Adrenal gland (tissue), 5 donors: ENCODE results near the gene CDH12.

ENCODE experiments used
- CTCF ChIP-seq, 6 experiments: fragments of 450-650 bp in 4 of 6; fragments of 200-600 bp in 2 of 6; sonication (generic) in 1 of 6; IDR thresholded peaks; 1 replicate in 5 of 6; 2 replicates in 1 of 6; pipeline versions ENCODE4 v1.5.1 to v1.8.0; 2016 to 2021; ENCODE audit warnings: antibody characterized with exemption in 6 of 6, mild to moderate bottlenecking in 2 of 6, moderate library complexity in 1 of 6
- POLR2A ChIP-seq, 2 donors: fragments of 450-650 bp; IDR thresholded peaks; one replicate each; pipeline ENCODE4 v1.6.1; 2017; ENCODE audit warnings: antibody characterized with exemption in 2 of 2, mild to moderate bottlenecking in 2 of 2, moderate library complexity in 1 of 2
- donor health status: DM: no; HTN: no; CAD: no.

GRCh38 chr5:21918451-21918850 lies 934.7 kb downstream of the CDH12 start:
- TF ChIP-seq CTCF (IDR thresholded peaks at IDR 0.05) (no peak), POLR2A (IDR thresholded peaks at IDR 0.05) (no peak)
